Right atrium auricular region (tissue), 2 donors: ENCODE measurements around the gene UPP2. TPM values are rescaled to one million over a fixed set of nuclear protein-coding genes. Genes with fewer than 3 reads are reported as not detected.

Experiments used
- DNase-seq: peaks from one replicate; pipeline ENCODE4 v3.0.0-alpha.2; 2019; ENCODE audit warnings: low spot score
- H3K27ac ChIP-seq, 2 donors: fragments of 200-600 bp; sonication (generic); 1 replicate in 1 of 2; 2 replicates in 1 of 2; pipeline ENCODE4 v1.5.1; 2016 to 2019
- H3K27me3 ChIP-seq, 2 donors: fragments of 200-600 bp; sonication (generic); one replicate each; pipeline versions ENCODE4 v1.5.1 to v1.6.0; 2017 to 2019
- H3K36me3 ChIP-seq: fragments of 200-600 bp; sonication (generic); one replicate; pipeline ENCODE4 v1.5.1; 2016
- H3K4me1 ChIP-seq, 2 donors: fragments of 200-600 bp; sonication (generic); one replicate each; pipeline versions ENCODE4 v1.5.1 to v1.6.0; 2017 to 2019
- H3K4me3 ChIP-seq, 2 donors: fragments of 200-600 bp; sonication (generic); 1 replicate in 1 of 2; 2 replicates in 1 of 2; pipeline ENCODE4 v1.5.1; 2017 to 2019; ENCODE audit warnings: mild to moderate bottlenecking in 1 of 2, moderate library complexity in 1 of 2
- H3K9me3 ChIP-seq, 2 donors: fragments of 200-600 bp; sonication (generic); one replicate each; pipeline ENCODE4 v1.5.1; 2019
- CTCF ChIP-seq, 2 donors: fragments of 200-600 bp; sonication (generic); IDR thresholded peaks; one replicate each; pipeline ENCODE4 v1.5.1; 2019; ENCODE audit warnings: antibody characterized with exemption in 2 of 2
- total RNA-seq, 2 donors: library from RNA; depleted of rRNA; stranded (reverse); fragments of >200 nt; gene quantifications; one replicate each; pipeline ENCODE4 v1.1.0, GENCODE V29; 2016

The UPP2 gene
- total RNA-seq, 2 donors from 2014 or later, result not detected

GRCh38 chr2:158129037-158129436 is 27.4 kb downstream of the UPP2 start:
- no peak for TF ChIP-seq CTCF (IDR thresholded peaks at IDR 0.05)
- DNase-seq, result no peak
- H3K27ac ChIP-seq, result no peak overlapping the region
- H3K9me3 ChIP-seq, result no peaks in the 10 kb centered on the region
- no peaks in the 10 kb centered on the region for H3K36me3 ChIP-seq
- no peaks in the 10 kb centered on the region for H3K4me1 ChIP-seq
- H3K4me3 ChIP-seq, result no peak overlapping the region
- no peaks in the 10 kb centered on the region for H3K27me3 ChIP-seq

GRCh38 chr2:158130832-158131473 is 29.3 kb downstream of the UPP2 start:
- Histone ChIP-seq H3K9me3 (no peaks in the 10 kb centered on the region), H3K4me1 (no peaks in the 10 kb centered on the region), H3K27me3 (no peaks in the 10 kb centered on the region), H3K36me3 (no peaks in the 10 kb centered on the region), H3K27ac (no peak overlapping the region), H3K4me3 (no peak overlapping the region)
- DNase-seq, result no peak
- TF ChIP-seq CTCF (IDR thresholded peaks at IDR 0.05), result no peak

- Histone ChIP-seq H3K36me3 (no peaks in the 10 kb centered on the region), H3K4me3 (no peak overlapping the region), H3K27me3 (no peaks in the 10 kb centered on the region), H3K9me3 (no peaks in the 10 kb centered on the region), H3K4me1 (no peaks in the 10 kb centered on the region), H3K27ac (no peak overlapping the region)
- DNase-seq, result no peak
- TF ChIP-seq CTCF (IDR thresholded peaks at IDR 0.05), result no peak
Observed at GRCh38 chr2:158131483-158131912, 29.8 kb downstream of the UPP2 start.

- DNase-seq, result no peak
- H3K36me3 ChIP-seq, result no peaks in the 10 kb centered on the region
- no peak overlapping the region for H3K4me3 ChIP-seq
- H3K27me3 ChIP-seq, result no peaks in the 10 kb centered on the region
- no peak overlapping the region for H3K27ac ChIP-seq
- no peaks in the 10 kb centered on the region for H3K4me1 ChIP-seq
- H3K9me3 ChIP-seq, result no peaks in the 10 kb centered on the region
- TF ChIP-seq CTCF (IDR thresholded peaks at IDR 0.05), result no peak
Observed at GRCh38 chr2:158131919-158132566, 30.4 kb downstream of the UPP2 start.

GRCh38 chr2:158134055-158134454 is 32.4 kb downstream of the UPP2 start:
- DNase-seq, result no peak
- Histone ChIP-seq H3K27me3 (no peaks in the 10 kb centered on the region), H3K27ac (no peak overlapping the region), H3K9me3 (no peaks in the 10 kb centered on the region), H3K4me3 (no peak overlapping the region), H3K36me3 (no peaks in the 10 kb centered on the region), H3K4me1 (no peaks in the 10 kb centered on the region)
- TF ChIP-seq CTCF (IDR thresholded peaks at IDR 0.05), result no peak
